ENCODE results near the gene SRMS.
"Not testable (repeated sequence)": the region's sequence is repeated elsewhere in the genome, so short reads cannot be mapped to it uniquely, and the experiment has no call there.

The SRMS gene

GRCh38 chr20:63561624-63562396, 14.3 kb upstream of the SRMS start:
- Mint-ChIP-seq H3K4me1 (no peaks in the 10 kb centered on the region), H3K9me3 (no peaks in the 10 kb centered on the region), H3K27me3 (no peaks in the 10 kb centered on the region), H3K36me3 (peaks cover 3% of the 10 kb centered on the region), H3K27ac (no peak overlapping the region), H3K4me3 (no peak overlapping the region)

DNA sequence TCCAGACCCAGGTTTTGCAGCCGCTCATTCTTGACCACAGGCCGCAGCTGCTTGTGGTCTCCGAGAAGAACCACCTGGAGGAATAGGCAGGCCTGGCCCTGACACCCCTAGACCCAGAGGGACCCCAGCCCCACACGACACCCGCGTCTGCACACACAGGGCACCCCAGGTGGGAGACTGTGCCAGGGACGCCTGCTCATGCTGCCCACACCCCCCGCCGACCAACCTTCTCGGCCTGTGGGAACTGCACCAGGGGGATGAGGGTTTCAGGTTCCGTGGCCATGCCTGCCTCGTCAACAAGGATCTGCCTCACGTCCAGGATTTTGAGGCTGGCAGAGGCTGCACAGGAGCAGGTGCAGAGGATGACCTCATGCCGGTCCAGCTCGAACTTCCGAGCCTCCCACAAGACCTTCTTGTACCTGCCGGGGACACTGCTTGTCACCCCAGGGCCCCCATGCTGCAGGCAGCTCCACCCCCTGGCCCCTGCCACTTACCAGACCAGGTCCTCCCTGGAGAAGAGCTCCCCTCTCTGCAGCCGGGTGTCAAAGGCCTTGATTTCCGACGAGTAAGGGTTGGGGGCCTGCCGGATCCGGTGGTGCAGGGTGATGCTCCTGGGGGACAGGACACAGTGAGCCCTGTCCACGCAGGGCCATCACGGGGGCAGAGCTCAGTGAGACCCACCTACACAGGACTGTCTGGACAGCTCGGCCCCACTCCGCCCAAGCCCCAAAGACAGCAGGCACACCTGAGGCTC, 13.5 kb upstream of the SRMS start:
- Mint-ChIP-seq H3K4me1 (no peaks in the 10 kb centered on the region), H3K27me3 (no peaks in the 10 kb centered on the region), H3K9me3 (no peaks in the 10 kb centered on the region), H3K36me3 (peaks cover 3% of the 10 kb centered on the region), H3K4me3 (no peak overlapping the region), H3K27ac (no peak overlapping the region)

DNA sequence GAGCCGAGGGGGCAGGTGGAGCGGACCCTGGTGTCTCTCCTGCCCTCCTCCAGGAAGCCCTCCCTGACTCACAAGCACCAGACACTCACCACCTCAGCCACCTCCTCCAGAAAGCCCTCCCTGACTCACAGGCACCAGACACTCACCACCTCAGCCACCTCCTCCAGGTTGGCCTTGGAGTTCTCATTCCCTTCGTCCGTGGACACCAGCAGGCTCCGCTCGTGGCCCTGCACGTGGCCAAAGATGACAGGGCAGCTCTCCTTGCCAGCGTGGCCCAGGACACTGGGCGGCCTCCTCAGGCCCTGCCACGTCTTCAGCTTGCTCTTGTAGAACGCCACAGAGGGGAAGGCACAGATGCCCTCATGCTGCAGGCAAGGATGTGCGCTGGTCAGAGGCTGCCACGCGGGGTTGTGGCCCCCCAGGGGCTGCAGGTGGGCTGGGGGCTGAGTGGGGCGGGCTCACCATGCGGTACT, 12.8 kb upstream of the SRMS start:
- Mint-ChIP-seq H3K27ac (no peak overlapping the region), H3K4me3 (no peak overlapping the region), H3K27me3 (no peaks in the 10 kb centered on the region), H3K9me3 (no peaks in the 10 kb centered on the region), H3K36me3 (peaks cover 3% of the 10 kb centered on the region), H3K4me1 (no peaks in the 10 kb centered on the region)

GRCh38 chr20:63559485-63560332, 12.2 kb upstream of the SRMS start:
- not testable (repeated sequence) for H3K27ac Mint-ChIP-seq, H3K9me3 Mint-ChIP-seq, H3K27me3 Mint-ChIP-seq, H3K4me1 Mint-ChIP-seq, H3K36me3 Mint-ChIP-seq, H3K4me3 Mint-ChIP-seq

- Mint-ChIP-seq H3K36me3 (peaks cover 3% of the 10 kb centered on the region), H3K27ac (no peak overlapping the region), H3K4me3 (no peak overlapping the region), H3K9me3 (no peaks in the 10 kb centered on the region), H3K27me3 (no peaks in the 10 kb centered on the region), H3K4me1 (no peaks in the 10 kb centered on the region)
Observed at GRCh38 chr20:63558804-63559484, 11.4 kb upstream of the SRMS start.

DNA sequence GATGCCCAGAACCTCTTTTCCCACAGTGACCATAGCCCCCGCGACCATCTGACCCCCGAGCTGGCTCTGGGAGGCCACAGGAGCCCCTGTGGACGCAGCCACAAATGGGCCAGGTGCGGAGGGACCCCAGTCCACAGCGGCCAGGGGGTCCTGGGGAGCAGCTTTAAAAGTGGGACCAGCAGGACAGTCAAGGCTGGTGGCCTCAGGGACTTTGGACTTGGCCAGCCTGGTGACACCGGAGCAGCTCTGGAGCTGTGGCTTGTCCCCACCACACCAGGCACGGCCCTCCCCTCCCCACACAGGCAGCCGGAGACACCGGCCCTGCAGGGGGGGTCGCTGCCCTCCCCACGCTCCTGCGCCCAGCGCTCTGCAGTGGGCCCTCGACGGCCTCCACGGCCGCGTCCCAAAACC, 9.9 kb upstream of the SRMS start:
- Mint-ChIP-seq H3K4me1 (peaks cover 6% of the 10 kb centered on the region), H3K27me3 (no peaks in the 10 kb centered on the region), H3K9me3 (no peaks in the 10 kb centered on the region), H3K36me3 (peaks cover 3% of the 10 kb centered on the region), H3K27ac (peak overlapping the region; percentile 65), H3K4me3 (no peak overlapping the region)

GRCh38 chr20:63556873-63557478, 9.4 kb upstream of the SRMS start:
- peaks cover 11% of the 10 kb centered on the region for H3K4me1 Mint-ChIP-seq
- H3K27me3 Mint-ChIP-seq: no peaks in the 10 kb centered on the region
- peaks cover 3% of the 10 kb centered on the region for H3K36me3 Mint-ChIP-seq
- H3K9me3 Mint-ChIP-seq: no peaks in the 10 kb centered on the region
- H3K4me3 Mint-ChIP-seq: no peak overlapping the region
- peak overlapping the region; percentile 65 for H3K27ac Mint-ChIP-seq

- H3K4me1 Mint-ChIP-seq: peaks cover 11% of the 10 kb centered on the region
- no peak overlapping the region for H3K4me3 Mint-ChIP-seq
- H3K27me3 Mint-ChIP-seq: no peaks in the 10 kb centered on the region
- H3K9me3 Mint-ChIP-seq: no peaks in the 10 kb centered on the region
- no peak overlapping the region for H3K27ac Mint-ChIP-seq
- peaks cover 3% of the 10 kb centered on the region for H3K36me3 Mint-ChIP-seq
Observed at GRCh38 chr20:63555661-63556381, 8.3 kb upstream of the SRMS start.

GRCh38 chr20:63554361-63555278, 7.1 kb upstream of the SRMS start:
- no peak overlapping the region for H3K27ac Mint-ChIP-seq
- peaks cover 11% of the 10 kb centered on the region for H3K4me1 Mint-ChIP-seq
- no peaks in the 10 kb centered on the region for H3K27me3 Mint-ChIP-seq
- no peaks in the 10 kb centered on the region for H3K9me3 Mint-ChIP-seq
- H3K36me3 Mint-ChIP-seq: no peaks in the 10 kb centered on the region
- H3K4me3 Mint-ChIP-seq: peak overlapping the region; percentile 51

DNA sequence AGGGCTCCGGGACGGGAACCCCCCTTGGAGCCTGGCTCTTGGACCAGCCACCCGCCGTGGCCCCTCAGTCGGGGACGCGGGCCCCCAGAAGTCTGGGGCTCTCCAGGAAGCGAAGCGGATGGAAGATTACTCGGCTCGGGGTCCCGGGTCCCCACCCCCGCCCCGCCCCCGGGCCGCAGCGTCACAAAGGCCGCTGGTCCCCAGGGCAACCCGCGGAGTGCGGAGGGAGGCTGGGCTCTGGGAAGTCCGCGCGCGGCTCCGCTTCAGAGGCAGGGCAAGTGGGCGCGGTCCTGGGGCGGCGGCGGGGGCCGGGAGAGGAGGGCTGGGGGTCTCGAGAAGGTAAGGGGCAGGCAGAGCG, 6.4 kb upstream of the SRMS start, which contains the start of gene FNDC11:
Gene FNDC11 (plus strand): TSS at position 227 of the 358 bp plus-strand sequence. CDS start 1,505 bp downstream, outside the sequence.
- Mint-ChIP-seq H3K36me3 (no peaks in the 10 kb centered on the region), H3K9me3 (no peaks in the 10 kb centered on the region)

DNA sequence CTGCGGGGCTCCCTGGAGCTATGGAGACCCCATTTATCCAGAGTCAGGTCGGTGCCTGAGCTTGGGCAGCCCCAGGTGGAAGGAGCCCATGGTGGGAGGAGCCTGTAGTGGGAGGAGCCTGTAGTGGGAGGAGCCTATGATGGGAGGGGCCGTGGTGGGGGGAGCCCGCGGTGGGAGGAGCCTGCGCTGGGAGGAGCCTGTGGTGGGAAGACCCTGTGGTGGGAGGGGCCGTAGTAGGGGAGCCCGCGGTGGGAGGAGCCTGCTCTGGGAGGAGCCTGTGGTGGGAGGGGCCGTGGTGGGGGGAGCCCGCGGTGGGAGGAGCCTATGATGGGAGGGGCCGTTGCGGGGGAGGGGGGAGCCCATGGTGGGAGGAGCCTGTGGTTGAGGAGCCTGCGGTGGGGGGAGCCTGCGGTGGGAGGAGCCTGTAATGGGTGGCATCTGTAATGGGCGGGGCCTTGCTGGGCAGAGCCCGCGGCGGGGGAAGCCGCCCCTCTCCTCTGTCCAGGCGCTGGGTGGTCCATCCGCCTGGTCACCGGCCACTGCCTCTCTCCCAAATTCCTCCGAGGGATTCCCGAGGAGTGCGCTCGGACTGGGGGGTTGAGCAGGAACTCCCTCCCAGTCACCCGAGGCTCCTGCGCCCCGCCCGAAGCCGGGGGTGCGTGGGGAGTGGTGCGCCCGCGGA, 5.8 kb upstream of the SRMS start:
- Mint-ChIP-seq H3K4me1 (peaks cover 15% of the 10 kb centered on the region), H3K9me3 (no peaks in the 10 kb centered on the region), H3K36me3 (no peaks in the 10 kb centered on the region), H3K27me3 (peaks cover 2% of the 10 kb centered on the region), H3K27ac (no peak overlapping the region), H3K4me3 (peak overlapping the region; percentile 52)

More for the DNA sequence above, 6.4 kb upstream of the SRMS start, which contains the start of gene FNDC11:
- peaks cover 15% of the 10 kb centered on the region for H3K4me1 Mint-ChIP-seq
- peak within 1 kb of the TSS; percentile 52 for H3K4me3 Mint-ChIP-seq
- no peak within 1 kb of the TSS for H3K27ac Mint-ChIP-seq
- H3K27me3 Mint-ChIP-seq: peaks cover 2% of the 10 kb centered on the region

DNA sequence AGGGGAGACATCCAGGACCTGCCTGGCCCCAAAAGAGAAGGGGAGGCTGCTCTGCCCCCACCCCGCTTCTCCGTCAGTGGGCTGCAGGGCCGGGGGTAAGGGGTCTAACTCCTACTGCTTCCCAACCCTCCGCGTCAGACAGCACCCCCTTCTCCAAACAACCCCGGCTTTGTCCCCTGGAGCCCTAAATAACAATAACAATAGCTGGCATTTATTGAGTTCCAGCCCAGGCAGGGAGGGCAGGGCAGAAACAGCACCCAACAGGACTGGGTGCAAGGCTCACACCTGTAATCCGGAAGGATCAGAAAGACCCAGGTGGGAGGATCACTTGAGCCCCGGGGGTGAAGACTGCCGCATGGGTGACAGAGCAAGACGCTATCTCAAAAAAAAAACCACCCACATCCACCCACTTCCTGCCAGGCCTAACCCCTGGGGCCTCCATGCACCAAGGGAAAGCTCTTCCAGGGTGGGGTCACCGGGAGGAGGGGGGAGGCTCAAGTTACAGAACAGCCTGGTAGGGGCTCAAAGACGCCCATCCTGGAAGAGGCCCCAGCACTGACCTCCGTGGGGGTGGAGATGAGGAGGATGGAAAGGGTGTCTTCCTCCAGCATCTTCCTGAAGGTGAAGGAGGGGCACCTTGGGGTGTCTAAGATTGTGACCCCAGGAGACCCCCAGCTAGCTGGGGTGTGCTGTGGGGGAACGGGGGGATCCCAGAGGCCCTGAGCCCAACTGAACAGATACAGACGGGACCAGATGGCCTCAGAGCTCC, 5.1 kb upstream of the SRMS start:
- Mint-ChIP-seq H3K4me3 (peak overlapping the region; percentile 52), H3K9me3 (no peaks in the 10 kb centered on the region), H3K27me3 (peaks cover 2% of the 10 kb centered on the region), H3K4me1 (peaks cover 15% of the 10 kb centered on the region), H3K27ac (peak overlapping the region; percentile 65), H3K36me3 (no peaks in the 10 kb centered on the region)
